Mesenchymal stem cell (in vitro differentiated cells and primary cell): ENCODE data around the gene PANK4.

Experiments used
- DNase-seq: peaks from one replicate; pipeline ENCODE4 v3.0.0-alpha.2; 2013
- H2AFZ ChIP-seq: one replicate; pipeline ENCODE4 v1.6.1; 2013; ENCODE audit warnings: low read depth, mild to moderate bottlenecking, control low read depth, inconsistent platforms, low read length, moderate library complexity
- H2AK5ac ChIP-seq: 2 replicates; pipeline ENCODE4 v1.6.1; 2013; ENCODE audit warnings: low read length, moderate library complexity, mild to moderate bottlenecking, inconsistent platforms; ENCODE audit not compliant: severe bottlenecking
- H2BK120ac ChIP-seq: one replicate; pipeline ENCODE4 v1.6.1; 2013; ENCODE audit warnings: low read depth, mild to moderate bottlenecking, inconsistent platforms, low read length, moderate library complexity
- H2BK12ac ChIP-seq, 2 experiments: one replicate each; pipeline ENCODE4 v1.6.1; 2013; ENCODE audit warnings: inconsistent platforms in 2 of 2, low read length in 2 of 2, mild to moderate bottlenecking in 2 of 2, moderate library complexity in 2 of 2, control low read depth in 1 of 2
- H2BK15ac ChIP-seq: one replicate; pipeline ENCODE4 v1.6.1; 2013; ENCODE audit warnings: mild to moderate bottlenecking, low read depth, inconsistent platforms; ENCODE audit not compliant: poor library complexity, severe bottlenecking
- H2BK5ac ChIP-seq: 2 replicates; pipeline ENCODE4 v1.6.1; 2013; ENCODE audit warnings: low read depth, mild to moderate bottlenecking, low read length, control low read depth, inconsistent platforms; ENCODE audit not compliant: poor library complexity, severe bottlenecking
- H3K14ac ChIP-seq, 2 experiments: one replicate each; pipeline ENCODE4 v1.6.1; 2013; ENCODE audit warnings: inconsistent platforms in 2 of 2, low read length in 2 of 2, control low read depth in 1 of 2, mild to moderate bottlenecking in 1 of 2, moderate library complexity in 1 of 2
- H3K18ac ChIP-seq, 2 experiments: one replicate each; pipeline ENCODE4 v1.6.1; 2013; ENCODE audit warnings: inconsistent platforms in 2 of 2, low read length in 2 of 2, control low read depth in 1 of 2, low read depth in 1 of 2, mild to moderate bottlenecking in 1 of 2
- H3K23ac ChIP-seq, 2 experiments: one replicate each; pipeline ENCODE4 v1.6.1; 2013; ENCODE audit warnings: inconsistent platforms in 2 of 2, low read length in 2 of 2, mild to moderate bottlenecking in 2 of 2, moderate library complexity in 2 of 2, control low read depth in 1 of 2
- H3K27ac ChIP-seq: 2 replicates; pipeline ENCODE4 v1.5.1; 2013; ENCODE audit warnings: mild to moderate bottlenecking, moderate library complexity, low read length, control low read depth, inconsistent platforms; ENCODE audit not compliant: poor library complexity, severe bottlenecking
- H3K27me3 ChIP-seq, 2 experiments: 2 replicates each; pipeline versions ENCODE4 v1.6.1 to v1.7.0; 2013; ENCODE audit warnings: low read length in 2 of 2, mild to moderate bottlenecking in 2 of 2, moderate library complexity in 2 of 2, control low read depth in 1 of 2, inconsistent platforms in 1 of 2; ENCODE audit not compliant: control insufficient read depth in 1 of 2, insufficient read depth in 1 of 2
- H3K36me3 ChIP-seq, 2 experiments: 2 replicates each; pipeline versions ENCODE4 v1.6.1 to v1.7.0; 2013; ENCODE audit warnings: low read length in 2 of 2, control low read depth in 1 of 2, inconsistent platforms in 1 of 2, low read depth in 1 of 2, mild to moderate bottlenecking in 1 of 2; ENCODE audit not compliant: insufficient read depth in 2 of 2, control insufficient read depth in 1 of 2
- H3K4ac ChIP-seq, 2 experiments: one replicate each; pipeline ENCODE4 v1.6.1; 2013; ENCODE audit warnings: inconsistent platforms in 2 of 2, low read length in 2 of 2, mild to moderate bottlenecking in 2 of 2, moderate library complexity in 2 of 2, control low read depth in 1 of 2, low read depth in 1 of 2
- H3K4me1 ChIP-seq: 2 replicates; pipeline ENCODE4 v1.6.1; 2013; ENCODE audit warnings: low read depth, low read length, control low read depth; ENCODE audit not compliant: control insufficient read depth, insufficient read depth
- H3K4me2 ChIP-seq: 2 replicates; pipeline ENCODE4 v1.6.1; 2013; ENCODE audit warnings: low read length, mild to moderate bottlenecking, inconsistent platforms; ENCODE audit not compliant: poor library complexity, severe bottlenecking
- H3K4me3 ChIP-seq, 2 experiments: 2 replicates each; pipeline versions ENCODE4 v1.5.1 to v1.7.0; 2013; ENCODE audit warnings: low read length in 2 of 2, mild to moderate bottlenecking in 2 of 2, control low read depth in 1 of 2, low read depth in 1 of 2; ENCODE audit not compliant: insufficient read depth in 1 of 2
- H3K79me1 ChIP-seq: replicated peaks from 2 replicates; pipeline ENCODE4 v1.6.1; 2013; ENCODE audit warnings: mild to moderate bottlenecking, control low read depth, low read length, inconsistent platforms; ENCODE audit not compliant: poor library complexity, severe bottlenecking
- H3K9ac ChIP-seq: 2 replicates; pipeline ENCODE4 v1.7.0; 2013; ENCODE audit warnings: mild to moderate bottlenecking, low read length, moderate library complexity
- H3K9me3 ChIP-seq: 2 replicates; pipeline ENCODE4 v1.7.0; 2013; ENCODE audit warnings: mild to moderate bottlenecking, low read length; ENCODE audit not compliant: control insufficient read depth
- H4K8ac ChIP-seq: one replicate; pipeline ENCODE4 v1.6.1; 2013; ENCODE audit warnings: inconsistent platforms, mild to moderate bottlenecking, low read length, moderate library complexity
- H4K91ac ChIP-seq: one replicate; pipeline ENCODE4 v1.6.1; 2013; ENCODE audit warnings: mild to moderate bottlenecking, low read length, inconsistent platforms
- WGBS: methylation state at CpG from one replicate; pipeline ENCODE4 v1.1.7; 2013; ENCODE audit warnings: mixed read lengths; 5-methylcytosine and 5-hydroxymethylcytosine counted together

PANK4 gene

DNA sequence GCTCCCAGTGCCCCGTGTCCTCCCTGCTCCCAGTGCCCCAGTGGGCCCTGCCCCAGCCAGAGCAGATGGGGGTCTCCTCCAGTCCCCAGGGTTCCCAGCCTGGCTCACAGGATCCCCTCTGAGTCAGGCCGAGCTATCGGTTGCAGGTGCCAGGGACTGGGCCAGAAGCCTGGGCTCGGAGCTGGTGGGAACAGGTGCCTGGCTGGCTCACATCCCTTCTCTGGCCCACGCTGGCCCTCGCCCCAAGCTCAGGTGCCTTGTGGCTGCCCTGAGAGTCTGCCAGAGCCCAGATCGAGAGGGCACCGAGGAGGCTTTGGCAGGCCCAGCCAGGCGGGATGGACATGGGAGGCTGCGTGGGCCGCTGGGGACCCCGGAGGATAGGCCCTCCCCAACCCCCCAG is 31.4 kb downstream of the PANK4 start:
- WGBS: 93% methylated on average over 10 of the region's 12 CpGs
- Histone ChIP-seq H4K8ac (no peak overlapping the region), H2BK5ac (no peak overlapping the region), H3K27ac (no peak overlapping the region), H3K4ac (no peak overlapping the region), H3K18ac (no peak overlapping the region), H3K23ac (no peak overlapping the region), H3K36me3 (peaks cover 0 to 76% of the 10 kb centered on the region in 2 experiments), H2AK5ac (no peak overlapping the region), H3K4me2 (no peak overlapping the region), H2BK120ac (no peak overlapping the region), H3K9ac (no peak overlapping the region), H3K4me1 (peaks cover 32% of the 10 kb centered on the region), H3K9me3 (no peaks in the 10 kb centered on the region), H2BK15ac (no peak overlapping the region), H3K14ac (no peak overlapping the region), H3K27me3 (peaks cover 0 to 65% of the 10 kb centered on the region in 2 experiments), H3K4me3 (no peak overlapping the region), H2BK12ac (no peak overlapping the region), H3K79me1 (no peaks in the 10 kb centered on the region), H4K91ac (no peak overlapping the region), H2AFZ (no peak overlapping the region)
- no peak for DNase-seq

- Histone ChIP-seq H3K79me1 (no peaks in the 10 kb centered on the region), H3K4ac (no peak overlapping the region), H3K36me3 (peaks cover 0 to 80% of the 10 kb centered on the region in 2 experiments), H2AFZ (no peak overlapping the region), H2AK5ac (no peak overlapping the region), H3K9me3 (peaks cover 1% of the 10 kb centered on the region), H4K8ac (no peak overlapping the region), H3K27me3 (peaks cover 0 to 58% of the 10 kb centered on the region in 2 experiments), H3K4me1 (peaks cover 29% of the 10 kb centered on the region), H2BK15ac (no peak overlapping the region), H2BK5ac (no peak overlapping the region), H3K14ac (no peak overlapping the region), H4K91ac (no peak overlapping the region), H2BK120ac (no peak overlapping the region), H3K4me2 (no peak overlapping the region), H3K27ac (no peak overlapping the region), H3K23ac (no peak overlapping the region), H3K4me3 (no peak overlapping the region), H3K18ac (no peak overlapping the region), H2BK12ac (no peak overlapping the region), H3K9ac (no peak overlapping the region)
- WGBS: 52% methylated on average over 19 of the region's 19 CpGs
- DNase-seq: peak; percentile 55
Observed at GRCh38 chr1:2494323-2494693, 32.1 kb downstream of the PANK4 start.

- H3K27me3 ChIP-seq: peaks cover 0 to 53% of the 10 kb centered on the region in 2 experiments
- no peak overlapping the region for H2BK12ac ChIP-seq
- WGBS: 89% methylated on average over 23 of the region's 24 CpGs
- peaks cover 29% of the 10 kb centered on the region for H3K4me1 ChIP-seq
- H3K9me3 ChIP-seq: peaks cover 6% of the 10 kb centered on the region
- no peak overlapping the region for H3K23ac ChIP-seq
- H2BK5ac ChIP-seq: no peak overlapping the region
- H3K4me3 ChIP-seq: no peak overlapping the region
- no peak overlapping the region for H2AFZ ChIP-seq
- H3K36me3 ChIP-seq: peaks cover 0 to 80% of the 10 kb centered on the region in 2 experiments
- H3K4me2 ChIP-seq: no peak overlapping the region
- no peak overlapping the region for H2BK120ac ChIP-seq
- H4K91ac ChIP-seq: no peak overlapping the region
- no peak overlapping the region for H2AK5ac ChIP-seq
- no peak overlapping the region for H2BK15ac ChIP-seq
- H3K4ac ChIP-seq: no peak overlapping the region
- no peaks in the 10 kb centered on the region for H3K79me1 ChIP-seq
- H3K18ac ChIP-seq: no peak overlapping the region
- no peak for DNase-seq
- H3K14ac ChIP-seq: no peak overlapping the region
- no peak overlapping the region for H4K8ac ChIP-seq
- no peak overlapping the region for H3K27ac ChIP-seq
- no peak overlapping the region for H3K9ac ChIP-seq
Observed at GRCh38 chr1:2493691-2494322, 32.6 kb downstream of the PANK4 start.

DNA sequence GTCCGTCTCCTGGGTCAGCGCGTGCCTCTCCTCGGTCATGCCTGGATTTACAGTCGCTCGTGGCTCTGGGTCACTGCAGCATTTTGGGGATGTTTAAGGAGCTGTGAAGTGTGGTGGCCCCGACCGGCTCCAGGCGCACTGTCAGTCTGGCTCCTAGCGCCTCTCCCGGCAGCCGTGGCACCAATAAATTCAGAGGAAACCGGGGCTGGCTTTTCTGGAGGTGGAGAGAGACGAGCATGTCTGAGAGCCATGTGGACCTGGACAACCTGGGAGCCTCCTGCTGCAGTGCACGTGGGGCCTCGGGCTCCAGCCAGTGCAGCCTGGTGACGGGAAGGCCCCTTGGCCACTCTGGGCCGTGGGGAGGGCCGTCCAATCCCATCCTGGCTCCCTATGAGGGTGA is 33.2 kb downstream of the PANK4 start:
- Histone ChIP-seq H3K4ac (no peak overlapping the region), H3K4me1 (peaks cover 29% of the 10 kb centered on the region), H3K27ac (no peak overlapping the region), H3K18ac (no peak overlapping the region), H3K14ac (no peak overlapping the region), H2BK120ac (no peak overlapping the region), H3K23ac (no peak overlapping the region), H2AK5ac (no peak overlapping the region), H3K4me3 (no peak overlapping the region), H4K8ac (no peak overlapping the region), H3K36me3 (peaks cover 0 to 83% of the 10 kb centered on the region in 2 experiments), H3K27me3 (peaks cover 0 to 53% of the 10 kb centered on the region in 2 experiments), H2BK5ac (no peak overlapping the region), H3K79me1 (no peaks in the 10 kb centered on the region), H2AFZ (no peak overlapping the region), H3K9ac (no peak overlapping the region), H2BK15ac (no peak overlapping the region), H2BK12ac (no peak overlapping the region), H4K91ac (no peak overlapping the region), H3K4me2 (no peak overlapping the region), H3K9me3 (peaks cover 12% of the 10 kb centered on the region)
- DNase-seq: no peak
- 78% methylated on average over 19 of the region's 19 CpGs for WGBS
